Measurements from ENCODE around the gene PAM. TPM values are rescaled to one million over a fixed set of nuclear protein-coding genes. Genes with fewer than 3 reads are reported as not detected.
"Not testable (repeated sequence)": the region's sequence is repeated elsewhere in the genome, so short reads cannot be mapped to it uniquely, and the experiment has no call there.

Gene PAM
- total and polyA plus RNA-seq, 12 donors = 488 to 1,485 (median 1,074) TPM

GRCh38 chr5:103036601-103037000 lies 281.5 kb downstream of the PAM start:
- H3K9me3 ChIP-seq = peaks cover 0 to 12% (median 3%) of the 10 kb centered on the region in 11 donors
- no peaks in the 10 kb centered on the region for H3K27me3 ChIP-seq
- WGBS, 2 donors = 94 to 97% methylated on average over 2 of the region's 2 CpGs
- no peak overlapping the region for H3K4me3 ChIP-seq
- intact Hi-C loops (cut with DNase I) = loop anchor here in 4 of 10 donors (10.0 kb wide), 4 partner anchors 108 to 362 kb away; no protein-coding TSS in a partner anchor
- ATAC-seq (no peak), DNase-seq (no peak)
- no peak overlapping the region for H3K27ac ChIP-seq
- H3K4me1 ChIP-seq = no peaks in the 10 kb centered on the region
- TF ChIP-seq CTCF (IDR thresholded peaks at IDR 0.05) = no peak
- peaks cover 0 to 26% (median 5%) of the 10 kb centered on the region in 9 donors for H3K36me3 ChIP-seq

- DNase-seq (no peak), ATAC-seq (no peak)
- no peaks in the 10 kb centered on the region for H3K27me3 ChIP-seq
- peaks cover 0 to 12% (median 3%) of the 10 kb centered on the region in 11 donors for H3K9me3 ChIP-seq
- 77 to 85% methylated on average over 4 of the region's 4 CpGs for WGBS, 2 donors
- H3K4me1 ChIP-seq = no peaks in the 10 kb centered on the region
- no peak for TF ChIP-seq CTCF (IDR thresholded peaks at IDR 0.05)
- H3K27ac ChIP-seq = no peak overlapping the region
- peaks cover 0 to 14% (median under 1%) of the 10 kb centered on the region in 9 donors for H3K36me3 ChIP-seq
- H3K4me3 ChIP-seq = no peak overlapping the region
- intact Hi-C loops (cut with DNase I) = loop anchor here in 4 of 10 donors (10.0 kb wide), 4 partner anchors 107 to 363 kb away; no protein-coding TSS in a partner anchor
Measured at GRCh38 chr5:103037673-103038455, 282.8 kb downstream of the PAM start.

- H3K4me1 ChIP-seq = no peaks in the 10 kb centered on the region
- DNase-seq (no peak), ATAC-seq (no peak)
- intact Hi-C loops (cut with DNase I) = loop anchor here in 9 of 10 donors (2.0 to 10.0 kb wide), 9 partner anchors 358 to 504 kb away; no protein-coding TSS in a partner anchor
- H3K36me3 ChIP-seq = no peaks in the 10 kb centered on the region
- no peak overlapping the region for H3K27ac ChIP-seq
- 38 to 41% methylated on average over 4 of the region's 4 CpGs for WGBS, 2 donors
- peak; percentile 44 to 82 (median 63) for TF ChIP-seq CTCF (IDR thresholded peaks at IDR 0.05)
- H3K4me3 ChIP-seq = no peak overlapping the region
- no peaks in the 10 kb centered on the region for H3K9me3 ChIP-seq
- no peaks in the 10 kb centered on the region for H3K27me3 ChIP-seq
Measured at GRCh38 chr5:103041071-103041676, 286.1 kb downstream of the PAM start.

- not testable (repeated sequence) for H3K9me3 ChIP-seq, DNase-seq, H3K4me1 ChIP-seq, ATAC-seq, H3K27me3 ChIP-seq, H3K36me3 ChIP-seq, H3K27ac ChIP-seq, H3K4me3 ChIP-seq
- WGBS, 2 donors = 92 to 94% methylated on average over 22 of the region's 22 CpGs
- intact Hi-C loops (cut with DNase I) = loop anchor here in 1 of 10 donors (10.0 kb wide), 1 partner anchor 462 kb away; no protein-coding TSS in a partner anchor
Measured at GRCh38 chr5:103046706-103047105, 291.6 kb downstream of the PAM start.

Data from heart right ventricle (tissue), 16 donors.